Caco-2 (cell line): ENCODE measurements around the gene TDRD12. TPM values are rescaled to one million over a fixed set of nuclear protein-coding genes. Genes with fewer than 3 reads are reported as not detected.
"Not testable (repeated sequence)": the region's sequence is repeated elsewhere in the genome, so short reads cannot be mapped to it uniquely, and the experiment has no call there.

Source experiments
- BruUV-seq: library from RNA; stranded (reverse); fragments of 400-500 nt; replicated peaks from 2 replicates; lab custom pipeline; 2021; lab: Mats Ljungman, UMichigan
- CTCF ChIA-PET: fragments of 300-600 bp; sonication (Branson Sonifier 250); formaldehyde crosslinking; loops from one replicate; lab custom pipeline; 2022; ENCODE audit warnings: antibody characterized with exemption; lab: Charles Lee
- POLR2A ChIA-PET: fragments of 300-600 bp; sonication (Branson Sonifier 250); formaldehyde crosslinking; loops from one replicate; lab custom pipeline; 2022; ENCODE audit warnings: antibody characterized with exemption; lab: Charles Lee
- DNase-seq, 2 experiments: peaks; one replicate each; pipeline versions ENCODE4 v3.0.0 to v3.0.0-alpha.2; 2020 to 2022
- H3K27me3 ChIP-seq: replicated peaks from 2 replicates; pipeline ENCODE4 v1.6.0; 2011; ENCODE audit warnings: low read length; ENCODE audit not compliant: control insufficient read depth, insufficient read depth
- H3K36me3 ChIP-seq: 2 replicates; pipeline ENCODE4 v1.5.1; 2011; ENCODE audit warnings: low read length; ENCODE audit not compliant: control insufficient read depth, insufficient read depth
- H3K4me1 ChIP-seq: fragments of 250-450 bp; sonication (Bioruptor Pico); 2 replicates; pipeline ENCODE4 v1.5.1; 2020; ENCODE audit warnings: mild to moderate bottlenecking
- H3K4me3 ChIP-seq: 2 replicates; pipeline ENCODE4 v1.5.1; 2011; ENCODE audit warnings: low read depth, mild to moderate bottlenecking, control low read depth, low read length
- H3K9me3 ChIP-seq: fragments of 250-450 bp; sonication (Bioruptor Pico); 2 replicates; pipeline ENCODE4 v1.5.1; 2020; ENCODE audit warnings: mild to moderate bottlenecking, moderate library complexity
- H3K27ac Mint-ChIP-seq: one replicate; pipeline ENCODE4 v1.8.0; 2022; ENCODE audit warnings: mixed read lengths; ENCODE audit not compliant: unreplicated experiment
- H3K27me3 Mint-ChIP-seq: one replicate; pipeline ENCODE4 v1.8.0; 2022; ENCODE audit warnings: mixed read lengths; ENCODE audit not compliant: insufficient read depth, unreplicated experiment
- H3K36me3 Mint-ChIP-seq: one replicate; pipeline ENCODE4 v1.8.0; 2022; ENCODE audit warnings: mild to moderate bottlenecking, mixed read lengths; ENCODE audit not compliant: insufficient read depth, unreplicated experiment
- H3K4me1 Mint-ChIP-seq: one replicate; pipeline ENCODE4 v1.8.0; 2022; ENCODE audit warnings: low read depth, mixed read lengths; ENCODE audit not compliant: unreplicated experiment
- H3K4me3 Mint-ChIP-seq: one replicate; pipeline ENCODE4 v1.8.0; 2022; ENCODE audit warnings: mild to moderate bottlenecking, moderate library complexity, mixed read lengths; ENCODE audit not compliant: unreplicated experiment
- H3K9me3 Mint-ChIP-seq: one replicate; pipeline ENCODE4 v1.8.0; 2022; ENCODE audit warnings: mixed read lengths; ENCODE audit not compliant: unreplicated experiment
- intact Hi-C: fragments of 100-400 bp; cut with micrococcal nuclease; formaldehyde crosslinking; loops from one replicate; pipeline ENCODE4 v1.10.0; 2022; ENCODE audit not compliant: unreplicated experiment
- total RNA-seq: library from RNA; stranded (reverse); gene quantifications from 2 replicates; pipeline ENCODE4 v1.2.3, GENCODE V29; 2022
- TF ChIP-seq, protein P1 (sequence below), 2 experiments: fragments of 200-600 bp in 1 of 2; IDR thresholded peaks; 1 replicate in 1 of 2; 2 replicates in 1 of 2; pipeline versions ENCODE4 v1.5.1 to v1.8.0; 2011 to 2022; ENCODE audit warnings: antibody characterized with exemption in 1 of 2, control low read depth in 1 of 2, inconsistent platforms in 1 of 2, low read depth in 1 of 2, low read length in 1 of 2, mild to moderate bottlenecking in 1 of 2, moderate library complexity in 1 of 2; ENCODE audit not compliant: insufficient read depth in 1 of 2, severe bottlenecking in 1 of 2, unreplicated experiment in 1 of 2

The TDRD12 gene
- total RNA-seq, 1 experiment from 2014 or later, result 0.11 TPM

DNA sequence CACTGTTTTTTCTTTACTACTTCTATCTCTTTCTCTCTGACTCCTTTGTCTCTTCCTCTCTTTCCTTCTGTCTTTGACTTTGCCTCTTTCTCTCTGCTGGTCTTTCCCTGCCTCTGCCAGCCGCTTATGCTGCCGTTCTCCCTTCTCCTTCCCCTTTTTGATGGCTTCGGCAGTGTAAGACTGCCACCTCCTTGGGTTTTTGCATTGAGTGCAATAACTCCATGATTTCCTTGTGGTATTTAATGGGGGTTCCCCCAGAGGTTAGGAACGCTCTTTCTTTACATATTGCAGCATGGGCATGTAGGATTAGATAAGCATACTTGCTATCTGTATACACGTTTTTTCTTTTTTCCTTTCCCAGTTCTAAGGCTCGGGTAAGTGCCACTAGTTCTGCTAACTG lies 24.1 kb upstream of the TDRD12 start:
- DNase-seq, BruUV-seq, H3K27me3 Mint-ChIP-seq, CTCF ChIA-PET, H3K4me3 ChIP-seq, H3K27me3 ChIP-seq, H3K36me3 ChIP-seq, intact Hi-C loops, POLR2A ChIA-PET, H3K9me3 ChIP-seq: not testable (repeated sequence)
- Mint-ChIP-seq H3K4me1 (peaks cover 40% of the 10 kb centered on the region), H3K9me3 (peaks cover 10% of the 10 kb centered on the region), H3K36me3 (peaks cover 66% of the 10 kb centered on the region), H3K27ac (peak overlapping the region; percentile 11), H3K4me3 (peak overlapping the region; percentile 58)
- peaks cover 20% of the 10 kb centered on the region for H3K4me1 ChIP-seq

DNA sequence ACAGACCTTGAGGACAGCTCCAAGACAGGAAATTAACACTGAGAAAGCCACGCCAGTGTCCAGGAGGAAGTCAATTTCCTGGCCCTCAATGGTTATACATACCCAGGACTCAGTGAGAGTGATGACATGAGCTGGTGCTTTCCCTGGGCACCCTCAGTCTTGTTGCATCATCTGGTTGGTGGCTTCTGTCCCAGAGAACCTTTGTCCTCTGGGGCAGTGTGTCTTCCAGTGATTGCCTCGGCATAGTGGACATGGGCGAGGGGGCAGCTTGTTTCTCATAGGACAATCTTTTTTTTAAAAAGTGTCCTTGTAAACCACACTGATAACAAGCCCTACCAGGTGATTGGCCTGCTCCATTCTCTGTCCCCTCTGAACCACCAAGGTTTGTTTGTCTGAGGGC lies 22.8 kb upstream of the TDRD12 start:
- Mint-ChIP-seq H3K36me3 (peaks cover 78% of the 10 kb centered on the region), H3K4me1 (peaks cover 40% of the 10 kb centered on the region), H3K9me3 (peaks cover 10% of the 10 kb centered on the region)
- H3K4me3 Mint-ChIP-seq, BruUV-seq, intact Hi-C loops, POLR2A ChIA-PET, DNase-seq, H3K9me3 ChIP-seq, H3K27me3 ChIP-seq, H3K36me3 ChIP-seq, H3K27ac Mint-ChIP-seq, H3K27me3 Mint-ChIP-seq, H3K4me3 ChIP-seq, CTCF ChIA-PET: not testable (repeated sequence)
- H3K4me1 ChIP-seq, result peaks cover 24% of the 10 kb centered on the region

DNA sequence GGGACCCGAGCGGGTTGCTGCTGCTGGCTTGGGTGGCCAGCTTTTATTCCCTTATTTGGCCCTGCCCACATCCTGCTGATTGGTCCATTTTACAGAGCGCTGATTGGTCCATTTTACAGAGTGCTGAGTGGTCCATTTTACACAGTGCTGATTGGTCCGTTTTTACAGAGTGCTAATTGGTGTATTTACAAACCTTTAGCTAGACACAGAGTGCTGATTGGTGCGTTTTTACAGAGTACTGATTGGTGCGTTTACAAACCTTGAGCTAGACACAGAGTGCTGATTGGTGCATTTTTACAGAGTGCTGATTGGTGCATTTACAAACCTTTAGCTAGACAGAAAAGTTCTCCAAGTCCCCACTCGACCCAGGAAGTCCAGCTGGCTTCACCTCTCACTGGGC lies 19.4 kb upstream of the TDRD12 start:
- H3K27ac Mint-ChIP-seq, H3K27me3 ChIP-seq, H3K36me3 ChIP-seq, intact Hi-C loops, BruUV-seq, H3K4me3 Mint-ChIP-seq, H3K27me3 Mint-ChIP-seq, DNase-seq, H3K9me3 Mint-ChIP-seq, H3K4me3 ChIP-seq: not testable (repeated sequence)
- POLR2A ChIA-PET, result interaction anchor here (0.7 kb wide), 1 partner anchor 8 kb away, joined by 3 read pairs; the partner anchor contains the start of gene NUDT19
- peaks cover 94% of the 10 kb centered on the region for H3K36me3 Mint-ChIP-seq
- Histone ChIP-seq H3K4me1 (peaks cover 16% of the 10 kb centered on the region), H3K9me3 (peaks cover 21% of the 10 kb centered on the region)
- CTCF ChIA-PET, result interaction anchor here (1.2 kb wide), 1 partner anchor 101 kb away, joined by 3 read pairs; no protein-coding TSS in a partner anchor
- H3K4me1 Mint-ChIP-seq, result peaks cover 20% of the 10 kb centered on the region

- Mint-ChIP-seq H3K27me3 (no peaks in the 10 kb centered on the region), H3K36me3 (peaks cover 88% of the 10 kb centered on the region), H3K9me3 (no peaks in the 10 kb centered on the region), H3K4me3 (no peak overlapping the region), H3K27ac (no peak overlapping the region), H3K4me1 (peaks cover 9% of the 10 kb centered on the region)
- no peaks in the 10 kb centered on the region for H3K27me3 ChIP-seq
- intact Hi-C loops, result no loop called here
- ChIA-PET POLR2A (no interaction called here), CTCF (no interaction called here)
- H3K4me3 ChIP-seq, result no peak overlapping the region
- peaks cover 7% of the 10 kb centered on the region for H3K36me3 ChIP-seq
- no TSS peak for BruUV-seq
- DNase-seq, result peak in 1 of 2 experiments; percentile 64
- peaks cover 21% of the 10 kb centered on the region for H3K9me3 ChIP-seq
- TF ChIP-seq, protein P1, sequence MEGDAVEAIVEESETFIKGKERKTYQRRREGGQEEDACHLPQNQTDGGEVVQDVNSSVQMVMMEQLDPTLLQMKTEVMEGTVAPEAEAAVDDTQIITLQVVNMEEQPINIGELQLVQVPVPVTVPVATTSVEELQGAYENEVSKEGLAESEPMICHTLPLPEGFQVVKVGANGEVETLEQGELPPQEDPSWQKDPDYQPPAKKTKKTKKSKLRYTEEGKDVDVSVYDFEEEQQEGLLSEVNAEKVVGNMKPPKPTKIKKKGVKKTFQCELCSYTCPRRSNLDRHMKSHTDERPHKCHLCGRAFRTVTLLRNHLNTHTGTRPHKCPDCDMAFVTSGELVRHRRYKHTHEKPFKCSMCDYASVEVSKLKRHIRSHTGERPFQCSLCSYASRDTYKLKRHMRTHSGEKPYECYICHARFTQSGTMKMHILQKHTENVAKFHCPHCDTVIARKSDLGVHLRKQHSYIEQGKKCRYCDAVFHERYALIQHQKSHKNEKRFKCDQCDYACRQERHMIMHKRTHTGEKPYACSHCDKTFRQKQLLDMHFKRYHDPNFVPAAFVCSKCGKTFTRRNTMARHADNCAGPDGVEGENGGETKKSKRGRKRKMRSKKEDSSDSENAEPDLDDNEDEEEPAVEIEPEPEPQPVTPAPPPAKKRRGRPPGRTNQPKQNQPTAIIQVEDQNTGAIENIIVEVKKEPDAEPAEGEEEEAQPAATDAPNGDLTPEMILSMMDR (IDR thresholded peaks at IDR 0.05; ENCODE audit: insufficient read depth in 1 of 2, low read depth in 1 of 2, low read length in 1 of 2, severe bottlenecking in 1 of 2, unreplicated experiment in 1 of 2), result no peak
- H3K4me1 ChIP-seq, result peaks cover 16% of the 10 kb centered on the region
Observed at GRCh38 chr19:32702010-32702409, 17.6 kb upstream of the TDRD12 start.

DNA sequence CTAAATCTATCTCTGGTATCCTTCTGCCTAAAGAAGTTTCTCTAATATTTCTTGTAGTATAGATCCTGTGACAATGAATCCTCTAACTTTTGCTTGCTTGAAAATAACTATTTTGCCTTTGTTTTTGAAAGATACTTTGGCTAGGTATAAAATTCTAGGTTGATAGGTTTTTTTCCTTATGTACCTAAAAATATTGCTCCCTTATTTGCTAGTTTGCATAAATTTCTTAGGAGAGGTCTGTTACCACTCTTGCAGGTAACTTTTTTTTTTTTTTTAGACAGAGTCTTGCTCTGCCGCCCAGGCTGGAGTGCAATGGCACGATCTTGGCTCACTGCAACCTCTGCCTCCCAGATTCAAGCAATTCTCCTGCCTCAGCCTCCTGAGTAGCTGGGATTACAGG lies 15.6 kb upstream of the TDRD12 start:
- H3K9me3 Mint-ChIP-seq, H3K27me3 ChIP-seq, POLR2A ChIA-PET, H3K4me3 ChIP-seq, BruUV-seq, H3K4me1 Mint-ChIP-seq, H3K36me3 ChIP-seq, intact Hi-C loops, CTCF ChIA-PET, H3K4me3 Mint-ChIP-seq, DNase-seq, H3K27me3 Mint-ChIP-seq: not testable (repeated sequence)
- peaks cover 21% of the 10 kb centered on the region for H3K9me3 ChIP-seq
- H3K27ac Mint-ChIP-seq, result peak overlapping the region; percentile 56
- peaks cover 80% of the 10 kb centered on the region for H3K36me3 Mint-ChIP-seq
- H3K4me1 ChIP-seq, result peaks cover 16% of the 10 kb centered on the region
